K562 (cell line): ENCODE measurements around the gene SOAT2. TPM values are rescaled to one million over a fixed set of nuclear protein-coding genes. Genes with fewer than 3 reads are reported as not detected.
A peak's percentile ranks its signal among the peaks of the same experiment; 100 is the strongest.

Experiments used
- ATAC-seq: fragments of 200-7000 bp; cut with Tn5 transposase; 3 replicates; pipeline ENCODE4 v1.9.1; 2020; ENCODE audit warnings: moderate library complexity
- BruUV-seq: library from RNA; stranded (reverse); fragments of 400-500 nt; replicated peaks from 2 replicates; lab custom pipeline; 2021; lab: Mats Ljungman, UMichigan
- CTCF ChIA-PET: fragments of 300-600 bp; formaldehyde crosslinking; extraction: SDS; loops from one replicate; lab custom pipeline; 2021; ENCODE audit warnings: low intra/inter-chr PET ratio; lab: Yijun Ruan, JAX
- POLR2A ChIA-PET: fragments of 300-600, 350-650 bp; sonication (Branson Sonifier 250); formaldehyde crosslinking; extraction: SDS; loops from one replicate; lab custom pipeline; 2021; ENCODE audit warnings: antibody characterized with exemption, inconsistent platforms; lab: Yijun Ruan, JAX
- DNase-seq, 4 experiments: peaks; one replicate each; pipeline versions ENCODE4 v3.0.0 to v3.0.0-alpha.2; 2011 to 2018; ENCODE audit warnings: low spot score in 3 of 4, mixed read lengths in 3 of 4; ENCODE audit errors: extremely low read depth in 1 of 4
- FAIRE-seq: peaks from 2 replicates; lab custom pipeline; 2011; peaks lifted over from hg19 to GRCh38; lab: Jason Lieb, UNC
- H2AFZ ChIP-seq: 2 replicates; pipeline ENCODE4 v1.6.0; 2011; ENCODE audit warnings: low read depth, low read length, control low read depth, inconsistent platforms
- H3K27ac ChIP-seq: fragments of 200-600 bp; 3 replicates; pipeline ENCODE4 v1.8.0; 2011; ENCODE audit warnings: low read depth, mild to moderate bottlenecking, control low read depth, inconsistent platforms, low read length, moderate library complexity, mixed read lengths; ENCODE audit errors: extremely low read depth
- H3K27me3 ChIP-seq, 2 experiments: fragments of 300-600 bp in 1 of 2; 2 replicates in 1 of 2; 3 replicates in 1 of 2; pipeline versions ENCODE4 v1.6.0 to v1.8.0; 2011; ENCODE audit warnings: inconsistent platforms in 2 of 2, low read length in 2 of 2, mild to moderate bottlenecking in 1 of 2, mixed read lengths in 1 of 2, moderate library complexity in 1 of 2; ENCODE audit not compliant: control insufficient read depth in 2 of 2, insufficient read depth in 2 of 2
- H3K36me3 ChIP-seq: fragments of 300-600 bp; 3 replicates; pipeline ENCODE4 v1.8.0; 2011; ENCODE audit warnings: mild to moderate bottlenecking, low read length, inconsistent platforms; ENCODE audit not compliant: control insufficient read depth, insufficient read depth
- H3K4me1 ChIP-seq, 2 experiments: fragments of 200-600 bp in 1 of 2; replicated peaks in 1 of 2; 2 replicates in 1 of 2; 3 replicates in 1 of 2; pipeline versions ENCODE4 v1.5.1 to v1.8.0; 2011; ENCODE audit warnings: inconsistent platforms in 2 of 2, low read length in 2 of 2, mild to moderate bottlenecking in 1 of 2, mixed read lengths in 1 of 2, moderate library complexity in 1 of 2; ENCODE audit not compliant: control insufficient read depth in 2 of 2, insufficient read depth in 2 of 2
- H3K4me2 ChIP-seq: 2 replicates; pipeline ENCODE4 v1.6.1; 2011; ENCODE audit warnings: low read length, control low read depth, inconsistent platforms, mixed read lengths; ENCODE audit not compliant: insufficient read depth
- H3K4me3 ChIP-seq: fragments of 200-600 bp; sonication (generic), shearing (Covaris generic); 2 replicates; pipeline ENCODE4 v1.5.1; 2016; ENCODE audit warnings: control low read depth, inconsistent platforms
- H3K79me2 ChIP-seq: fragments of 200-600 bp; 3 replicates; pipeline ENCODE4 v1.8.0; 2011; ENCODE audit warnings: low read length, inconsistent platforms; ENCODE audit not compliant: control insufficient read depth, insufficient read depth
- H3K9ac ChIP-seq, 2 experiments: 2 replicates each; pipeline versions ENCODE4 v1.6.0 to v1.6.1; 2011; ENCODE audit warnings: low read depth in 2 of 2, low read length in 2 of 2, control low read depth in 1 of 2, inconsistent platforms in 1 of 2, mild to moderate bottlenecking in 1 of 2, mixed read lengths in 1 of 2; ENCODE audit not compliant: insufficient read depth in 1 of 2
- H3K9me1 ChIP-seq: one replicate; pipeline ENCODE4 v1.6.0; 2011; ENCODE audit warnings: inconsistent platforms, mild to moderate bottlenecking, low read length, moderate library complexity; ENCODE audit not compliant: control insufficient read depth, insufficient read depth
- H3K9me3 ChIP-seq: replicated peaks from 2 replicates; pipeline ENCODE4 v1.5.1; 2011; ENCODE audit warnings: low read depth, low read length, inconsistent platforms; ENCODE audit not compliant: control insufficient read depth, insufficient read depth
- H4K20me1 ChIP-seq: replicated peaks from 2 replicates; pipeline ENCODE4 v1.6.1; 2011; ENCODE audit warnings: low read length, inconsistent platforms, mixed read lengths; ENCODE audit not compliant: control insufficient read depth, insufficient read depth
- CTBP1 ChIP-seq: fragments of 450-650 bp; IDR thresholded peaks from 2 replicates; pipeline ENCODE4 v1.6.1; 2016; ENCODE audit warnings: borderline replicate concordance
- ELF2 ChIP-seq: fragments of 250-450 bp; sonication (Bioruptor Pico); IDR thresholded peaks from 2 replicates; pipeline ENCODE4 v1.5.0; 2021; ENCODE audit warnings: mild to moderate bottlenecking
- HNRNPK ChIP-seq: fragments of 200-400 bp; formaldehyde crosslinking; IDR thresholded peaks from one replicate; pipeline ENCODE4 v1.6.1; 2018; ENCODE audit warnings: mild to moderate bottlenecking, low read depth, low read length; ENCODE audit not compliant: poor library complexity, severe bottlenecking
- ZNF23 ChIP-seq: fragments of 250-450 bp; sonication (Bioruptor Pico); IDR thresholded peaks from 2 replicates; pipeline ENCODE4 v1.4.0; 2020; ENCODE audit warnings: mild to moderate bottlenecking
- WGBS: fragments of 100-300 bp; shearing (Covaris generic); methylation state at CpG from one replicate; pipeline ENCODE4 v1.1.6; 2016; ENCODE audit warnings: low coverage, mixed read lengths; ENCODE audit not compliant: insufficient coverage; ENCODE audit errors: missing lambda C conversion rate; 5-methylcytosine and 5-hydroxymethylcytosine counted together
- in situ Hi-C: fragments of 300-500 bp; cut with MboI; formaldehyde crosslinking; loops from 4 replicates; pipeline ENCODE4 v1.15.0; 2018; ENCODE audit warnings: inconsistent platforms, mixed read lengths
- intact Hi-C: fragments of 100-400 bp; cut with micrococcal nuclease; formaldehyde crosslinking; loops from 2 replicates; pipeline ENCODE4 v1.14.2; 2022
- polyA plus RNA-seq, 8 experiments: library from polyadenylated mRNA; depleted of rRNA in 4 of 8; stranded (reverse) in 5 of 8; unstranded in 3 of 8; fragments of >200 nt; fragmentation: Nextera tagmentation in 2 of 8; fragmentation: Illumina TruSeq in 1 of 8; extraction: Ambion mirVana in 2 of 8; extraction: Trizol in 1 of 8; gene quantifications; 2 replicates each; pipeline versions ENCODE4 v1.2.1 to v1.2.3, GENCODE V29; 2011 to 2014; ENCODE audit warnings: inconsistent platforms in 1 of 8, missing spikeins in 1 of 8
- total RNA-seq, 7 experiments: library from RNA; depleted of rRNA in 6 of 7; stranded (reverse); fragments of >200 nt in 6 of 7; fragmentation: Illumina TruSeq in 2 of 7; extraction: Trizol in 2 of 7; gene quantifications; 2 replicates each; pipeline versions ENCODE4 v1.2.1 to v1.2.3, GENCODE V29; 2011 to 2021; ENCODE audit warnings: low replicate concordance in 1 of 7
- TF ChIP-seq, protein P1 (sequence below), 2 experiments: fragments of 450-650 bp; IDR thresholded peaks; 2 replicates each; pipeline ENCODE4 v1.6.1; 2016

Gene SOAT2
- total and polyA plus RNA-seq, 9 of the 15 experiments (the other 6 are each of a cell fraction or from before 2014, with no cell fraction given) = 0.04 TPM; not detected in 8

DNA sequence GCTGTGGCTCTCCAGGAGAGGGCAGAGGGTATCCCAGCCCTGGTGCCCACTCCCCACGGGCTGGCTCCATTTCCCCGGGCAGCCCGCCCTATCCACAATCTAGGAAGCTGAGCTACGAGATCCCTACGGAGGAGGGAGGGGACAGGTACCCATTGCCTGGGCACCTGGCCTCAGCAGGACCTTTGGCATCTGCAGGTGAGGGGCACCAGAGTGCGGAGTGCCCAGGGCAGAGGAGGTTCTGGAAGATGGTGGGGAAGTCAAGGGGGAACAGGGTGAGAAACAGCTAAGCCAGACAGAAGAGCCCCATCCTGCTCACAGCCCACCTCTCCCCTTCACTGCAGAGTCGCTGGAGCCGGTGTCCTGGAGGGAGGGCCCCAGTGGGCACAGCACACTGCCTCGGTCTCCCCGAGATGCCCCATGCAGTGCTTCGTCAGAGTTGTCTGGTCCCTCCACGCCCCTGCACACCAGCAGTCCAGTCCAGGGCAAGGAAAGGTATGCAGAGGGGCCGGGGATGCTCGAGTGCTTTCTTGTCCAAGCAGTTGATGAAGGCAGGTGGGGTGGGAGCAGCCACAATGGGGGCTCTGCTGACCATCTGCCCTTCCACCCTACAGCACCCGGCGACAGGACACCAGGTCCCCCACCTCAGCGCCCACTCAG is 43.1 kb upstream of the SOAT2 start:
- no peak for DNase-seq
- peak overlapping the region in 1 of 2 experiments; percentile 10; a peak in 2 of 4 replicates for H3K9ac ChIP-seq
- POLR2A ChIA-PET = interaction anchor here (0.6 to 1.0 kb wide), 4 partner anchors 9 to 209 kb away, joined by 3 to 4 read pairs (median 4); no protein-coding TSS in a partner anchor
- H3K36me3 ChIP-seq = no peaks in the 10 kb centered on the region; the same call in 2 of the 3 replicates
- intact Hi-C loops = loop anchor here (10.0 kb wide), 1 partner anchor 445 kb away; the partner anchor contains the start of genes NPFF and TARBP2
- in situ Hi-C loops = loop anchor here (10.0 kb wide), 1 partner anchor 145 kb away; the partner anchor contains the start of gene ITGB7
- TF ChIP-seq, protein P1, sequence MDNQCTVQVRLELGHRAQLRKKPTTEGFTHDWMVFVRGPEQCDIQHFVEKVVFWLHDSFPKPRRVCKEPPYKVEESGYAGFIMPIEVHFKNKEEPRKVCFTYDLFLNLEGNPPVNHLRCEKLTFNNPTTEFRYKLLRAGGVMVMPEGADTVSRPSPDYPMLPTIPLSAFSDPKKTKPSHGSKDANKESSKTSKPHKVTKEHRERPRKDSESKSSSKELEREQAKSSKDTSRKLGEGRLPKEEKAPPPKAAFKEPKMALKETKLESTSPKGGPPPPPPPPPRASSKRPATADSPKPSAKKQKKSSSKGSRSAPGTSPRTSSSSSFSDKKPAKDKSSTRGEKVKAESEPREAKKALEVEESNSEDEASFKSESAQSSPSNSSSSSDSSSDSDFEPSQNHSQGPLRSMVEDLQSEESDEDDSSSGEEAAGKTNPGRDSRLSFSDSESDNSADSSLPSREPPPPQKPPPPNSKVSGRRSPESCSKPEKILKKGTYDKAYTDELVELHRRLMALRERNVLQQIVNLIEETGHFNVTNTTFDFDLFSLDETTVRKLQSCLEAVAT (IDR thresholded peaks at IDR 0.05) = no peak
- TF ChIP-seq ELF2 (CRISPR knock-in tag) (no peak), CTBP1 (no peak), HNRNPK (no peak), ZNF23 (CRISPR knock-in tag) (no peak)
- no peaks in the 10 kb centered on the region for H3K9me1 ChIP-seq
- no peak overlapping the region for H3K27ac ChIP-seq
- H3K4me1 ChIP-seq = peaks cover 11 to 61% of the 10 kb centered on the region in 2 experiments; a peak in 4 of 5 replicates
- ATAC-seq = no peak
- H3K4me3 ChIP-seq = no peak overlapping the region
- BruUV-seq = no TSS peak
- H3K79me2 ChIP-seq = no peaks in the 10 kb centered on the region
- H3K9me3 ChIP-seq = no peaks in the 10 kb centered on the region
- no peak overlapping the region for H3K4me2 ChIP-seq
- WGBS = 23% methylated on average over 16 of the region's 17 CpGs
- CTCF ChIA-PET = no interaction called here
- FAIRE-seq = no peak
- no peaks in the 10 kb centered on the region for H3K27me3 ChIP-seq
- no peak overlapping the region for H2AFZ ChIP-seq
- no peaks in the 10 kb centered on the region for H4K20me1 ChIP-seq
